K562 (cell line): Measurements from ENCODE around the gene KCTD7. TPM values are rescaled to one million over a fixed set of nuclear protein-coding genes. Genes with fewer than 3 reads are reported as not detected.
A peak's percentile ranks its signal among the peaks of the same experiment; 100 is the strongest.

Experiments
- ATF4 ChIP-seq: fragments of 450-650 bp; formaldehyde crosslinking; IDR thresholded peaks from 2 replicates; pipeline ENCODE4 v1.4.0; 2022; ENCODE audit warnings: mild to moderate bottlenecking, moderate library complexity
- CHD2 ChIP-seq: IDR thresholded peaks from 2 replicates; pipeline ENCODE4 v1.6.1; 2011; ENCODE audit warnings: low read depth, low read length
- ERF ChIP-seq: fragments of 450-650 bp; formaldehyde crosslinking; IDR thresholded peaks from 2 replicates; pipeline ENCODE4 v1.4.0; 2020; ENCODE audit warnings: mild to moderate bottlenecking, mixed read lengths
- GABPB2 ChIP-seq: fragments of 250-450 bp; sonication (Bioruptor Pico); conservative IDR thresholded peaks from 2 replicates; pipeline ENCODE4 v1.5.1; 2021; ENCODE audit warnings: mild to moderate bottlenecking
- KDM5B ChIP-seq: fragments of 200-600 bp; sonication (generic); IDR thresholded peaks from 2 replicates; pipeline ENCODE4 v1.6.1; 2012; ENCODE audit warnings: low read depth, mild to moderate bottlenecking, moderate library complexity, low read length, control low read depth, inconsistent platforms; ENCODE audit not compliant: insufficient replicate concordance
- MEF2A ChIP-seq: IDR thresholded peaks from 2 replicates; pipeline ENCODE4 v1.6.1; 2011; ENCODE audit warnings: low read depth, mild to moderate bottlenecking, low read length, moderate library complexity; ENCODE audit not compliant: control insufficient read depth
- NBN ChIP-seq: fragments of 450-650 bp; IDR thresholded peaks from 2 replicates; pipeline ENCODE4 v1.6.1; 2016; ENCODE audit warnings: low read depth, mild to moderate bottlenecking
- NCOA1 ChIP-seq: fragments of 450-650 bp; IDR thresholded peaks from 2 replicates; pipeline ENCODE4 v1.6.1; 2016; ENCODE audit warnings: low read depth
- NR2F6 ChIP-seq: fragments of 450-650 bp; formaldehyde crosslinking; IDR thresholded peaks from 2 replicates; pipeline ENCODE4 v1.4.0; 2020; ENCODE audit warnings: mild to moderate bottlenecking
- RBM15 ChIP-seq: fragments of 200-400 bp; formaldehyde crosslinking; IDR thresholded peaks from 2 replicates; pipeline ENCODE4 v1.6.1; 2018; ENCODE audit warnings: mild to moderate bottlenecking, low read length, moderate library complexity; ENCODE audit not compliant: insufficient read depth
- TCF7L2 ChIP-seq: fragments of 150-350 bp; IDR thresholded peaks from 2 replicates; pipeline ENCODE4 v1.6.1; 2016; ENCODE audit warnings: low read depth, mild to moderate bottlenecking, low read length, moderate library complexity
- USF2 ChIP-seq: sonication (generic); formaldehyde crosslinking; IDR thresholded peaks from 2 replicates; pipeline ENCODE4 v1.5.0; 2020; ENCODE audit warnings: missing genetic modification reagents
- ZBTB26 ChIP-seq: fragments of 450-650 bp; formaldehyde crosslinking; IDR thresholded peaks from 2 replicates; pipeline ENCODE4 v1.4.0; 2022; ENCODE audit warnings: missing genetic modification characterization
- ZNF217 ChIP-seq: sonication (generic); formaldehyde crosslinking; IDR thresholded peaks from 2 replicates; pipeline ENCODE4 v1.8.0; 2022; ENCODE audit warnings: mild to moderate bottlenecking, missing genetic modification reagents
- polyA plus RNA-seq, 8 experiments: library from polyadenylated mRNA; depleted of rRNA in 4 of 8; stranded (reverse) in 5 of 8; unstranded in 3 of 8; fragments of >200 nt; fragmentation: Nextera tagmentation in 2 of 8; fragmentation: Illumina TruSeq in 1 of 8; extraction: Ambion mirVana in 2 of 8; extraction: Trizol in 1 of 8; gene quantifications; 2 replicates each; pipeline versions ENCODE4 v1.2.1 to v1.2.3, GENCODE V29; 2011 to 2014; ENCODE audit warnings: inconsistent platforms in 1 of 8, missing spikeins in 1 of 8
- total RNA-seq, 7 experiments: library from RNA; depleted of rRNA in 6 of 7; stranded (reverse); fragments of >200 nt in 6 of 7; fragmentation: Illumina TruSeq in 2 of 7; extraction: Trizol in 2 of 7; gene quantifications; 2 replicates each; pipeline versions ENCODE4 v1.2.1 to v1.2.3, GENCODE V29; 2011 to 2021; ENCODE audit warnings: low replicate concordance in 1 of 7
- TF ChIP-seq, protein P1 (sequence below): fragments of 450-650 bp; IDR thresholded peaks from 2 replicates; pipeline ENCODE4 v1.6.1; 2016; ENCODE audit warnings: antibody characterized with exemption
- TF ChIP-seq, protein P2 (sequence below): fragments of 200-800 bp; sonication (Bioruptor generic); IDR thresholded peaks from 2 replicates; pipeline ENCODE4 v1.6.1; 2017; ENCODE audit warnings: missing genetic modification characterization, missing compliant biosample characterization
- TF ChIP-seq, protein P3 (sequence below), 2 experiments: fragments of 150-350 bp in 1 of 2; IDR thresholded peaks; 2 replicates each; pipeline ENCODE4 v1.6.1; 2012 to 2016; ENCODE audit warnings: low read depth in 2 of 2, low read length in 2 of 2, mild to moderate bottlenecking in 1 of 2, moderate library complexity in 1 of 2

The KCTD7 gene
- total and polyA plus RNA-seq, 9 of the 15 experiments (the other 6 are each of a cell fraction or from before 2014, with no cell fraction given) = 1.5 to 26.0 (median 9.0) TPM

DNA sequence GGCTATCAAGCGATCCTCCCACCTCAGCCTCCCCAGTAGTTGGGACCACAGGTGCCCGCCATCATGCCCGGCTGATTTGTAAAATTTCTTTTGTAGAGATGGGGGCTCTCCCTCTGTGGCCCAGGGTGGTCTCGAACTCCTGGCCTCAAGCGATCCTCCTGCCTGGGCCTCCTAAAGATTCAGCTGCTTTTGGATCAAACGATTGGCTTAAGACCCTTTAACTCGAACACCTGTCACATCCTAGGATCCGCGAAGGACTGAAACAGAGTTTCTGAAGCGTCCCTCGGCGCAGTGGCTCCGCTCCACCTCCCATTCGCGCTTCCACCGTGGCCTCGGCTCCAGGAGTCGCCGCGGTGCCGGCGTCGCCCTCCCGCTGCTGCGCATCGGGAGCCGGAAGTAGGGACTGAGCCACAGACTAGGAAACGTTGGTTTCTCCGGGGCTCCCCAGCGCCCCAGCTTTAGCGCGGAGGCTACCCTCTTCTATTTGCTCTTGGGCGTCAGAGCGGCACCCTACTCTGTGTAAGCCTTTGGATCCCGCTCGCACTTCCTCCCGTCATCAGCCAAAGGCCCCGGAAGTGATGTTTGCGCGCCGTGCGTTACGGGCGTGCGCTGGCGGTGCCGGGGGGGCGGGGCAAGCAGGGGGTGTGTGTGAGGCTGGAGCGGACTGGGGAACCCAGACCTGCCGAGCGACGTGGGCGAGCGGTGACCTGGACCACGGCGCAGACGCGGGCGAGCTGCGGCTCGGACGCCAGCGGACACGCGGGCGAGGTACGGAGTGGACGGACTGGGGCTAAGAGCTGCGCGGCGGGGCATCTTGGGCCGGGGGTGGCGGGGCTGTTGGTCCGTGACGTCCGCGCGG is 53.0 kb downstream of the KCTD7 start (continued):
- TF ChIP-seq, protein P1, sequence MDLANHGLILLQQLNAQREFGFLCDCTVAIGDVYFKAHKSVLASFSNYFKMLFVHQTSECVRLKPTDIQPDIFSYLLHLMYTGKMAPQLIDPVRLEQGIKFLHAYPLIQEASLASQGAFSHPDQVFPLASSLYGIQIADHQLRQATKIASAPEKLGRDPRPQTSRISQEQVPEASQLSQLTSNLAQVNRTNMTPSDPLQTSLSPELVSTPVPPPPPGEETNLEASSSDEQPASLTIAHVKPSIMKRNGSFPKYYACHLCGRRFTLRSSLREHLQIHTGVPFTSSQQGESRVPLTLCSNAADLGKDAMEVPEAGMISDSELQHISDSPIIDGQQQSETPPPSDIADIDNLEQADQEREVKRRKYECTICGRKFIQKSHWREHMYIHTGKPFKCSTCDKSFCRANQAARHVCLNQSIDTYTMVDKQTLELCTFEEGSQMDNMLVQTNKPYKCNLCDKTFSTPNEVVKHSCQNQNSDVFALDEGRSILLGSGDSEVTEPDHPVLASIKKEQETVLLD = peak; percentile 86; the same call in 1 of the 2 replicates
- TF ChIP-seq ZNF217 (CRISPR knock-in tag) (no peak), GABPB2 (CRISPR knock-in tag) (no peak), TCF7L2 (no peak), CHD2 (no peak), USF2 (no peak), NCOA1 (peak; percentile 24; the same call in 1 of the 2 replicates), ZBTB26 (CRISPR knock-in tag) (0 out of 2 replicates have a peak, but pooled peaks have one; percentile 8), MEF2A (no peak), RBM15 (no peak), ERF (CRISPR knock-in tag) (no peak), KDM5B (peak; percentile 69), NBN (0 out of 2 replicates have a peak, but pooled peaks have one; percentile 52), ATF4 (CRISPR knock-in tag) (no peak), NR2F6 (CRISPR knock-in tag) (no peak)
- TF ChIP-seq, protein P2, sequence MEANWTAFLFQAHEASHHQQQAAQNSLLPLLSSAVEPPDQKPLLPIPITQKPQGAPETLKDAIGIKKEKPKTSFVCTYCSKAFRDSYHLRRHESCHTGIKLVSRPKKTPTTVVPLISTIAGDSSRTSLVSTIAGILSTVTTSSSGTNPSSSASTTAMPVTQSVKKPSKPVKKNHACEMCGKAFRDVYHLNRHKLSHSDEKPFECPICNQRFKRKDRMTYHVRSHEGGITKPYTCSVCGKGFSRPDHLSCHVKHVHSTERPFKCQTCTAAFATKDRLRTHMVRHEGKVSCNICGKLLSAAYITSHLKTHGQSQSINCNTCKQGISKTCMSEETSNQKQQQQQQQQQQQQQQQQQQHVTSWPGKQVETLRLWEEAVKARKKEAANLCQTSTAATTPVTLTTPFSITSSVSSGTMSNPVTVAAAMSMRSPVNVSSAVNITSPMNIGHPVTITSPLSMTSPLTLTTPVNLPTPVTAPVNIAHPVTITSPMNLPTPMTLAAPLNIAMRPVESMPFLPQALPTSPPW = peak; percentile 79
- TF ChIP-seq, protein P3, sequence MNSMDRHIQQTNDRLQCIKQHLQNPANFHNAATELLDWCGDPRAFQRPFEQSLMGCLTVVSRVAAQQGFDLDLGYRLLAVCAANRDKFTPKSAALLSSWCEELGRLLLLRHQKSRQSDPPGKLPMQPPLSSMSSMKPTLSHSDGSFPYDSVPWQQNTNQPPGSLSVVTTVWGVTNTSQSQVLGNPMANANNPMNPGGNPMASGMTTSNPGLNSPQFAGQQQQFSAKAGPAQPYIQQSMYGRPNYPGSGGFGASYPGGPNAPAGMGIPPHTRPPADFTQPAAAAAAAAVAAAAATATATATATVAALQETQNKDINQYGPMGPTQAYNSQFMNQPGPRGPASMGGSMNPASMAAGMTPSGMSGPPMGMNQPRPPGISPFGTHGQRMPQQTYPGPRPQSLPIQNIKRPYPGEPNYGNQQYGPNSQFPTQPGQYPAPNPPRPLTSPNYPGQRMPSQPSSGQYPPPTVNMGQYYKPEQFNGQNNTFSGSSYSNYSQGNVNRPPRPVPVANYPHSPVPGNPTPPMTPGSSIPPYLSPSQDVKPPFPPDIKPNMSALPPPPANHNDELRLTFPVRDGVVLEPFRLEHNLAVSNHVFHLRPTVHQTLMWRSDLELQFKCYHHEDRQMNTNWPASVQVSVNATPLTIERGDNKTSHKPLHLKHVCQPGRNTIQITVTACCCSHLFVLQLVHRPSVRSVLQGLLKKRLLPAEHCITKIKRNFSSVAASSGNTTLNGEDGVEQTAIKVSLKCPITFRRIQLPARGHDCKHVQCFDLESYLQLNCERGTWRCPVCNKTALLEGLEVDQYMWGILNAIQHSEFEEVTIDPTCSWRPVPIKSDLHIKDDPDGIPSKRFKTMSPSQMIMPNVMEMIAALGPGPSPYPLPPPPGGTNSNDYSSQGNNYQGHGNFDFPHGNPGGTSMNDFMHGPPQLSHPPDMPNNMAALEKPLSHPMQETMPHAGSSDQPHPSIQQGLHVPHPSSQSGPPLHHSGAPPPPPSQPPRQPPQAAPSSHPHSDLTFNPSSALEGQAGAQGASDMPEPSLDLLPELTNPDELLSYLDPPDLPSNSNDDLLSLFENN (IDR thresholded peaks at IDR 0.05; ENCODE audit: low read depth in 2 of 2, low read length in 2 of 2) = no peak
